Upper lobe of left lung (tissue), 4 donors: Measurements from ENCODE around the gene SPINK2.

Experiments
- EP300 ChIP-seq, 4 donors: sonication (generic); formaldehyde crosslinking; IDR thresholded peaks; one replicate each; pipeline ENCODE4 v1.5.1; 2017; ENCODE audit warnings: antibody characterized with exemption in 4 of 4, control low read depth in 2 of 4
- POLR2A ChIP-seq, 4 donors: fragments of 450-650 bp; IDR thresholded peaks; one replicate each; pipeline ENCODE4 v1.5.1; 2016 to 2017; ENCODE audit warnings: antibody characterized with exemption in 4 of 4, mild to moderate bottlenecking in 2 of 4
- POLR2AphosphoS5 ChIP-seq, 2 donors: sonication (generic); formaldehyde crosslinking; IDR thresholded peaks; one replicate each; pipeline ENCODE4 v1.5.1; 2017; ENCODE audit warnings: antibody characterized with exemption in 2 of 2
- TF ChIP-seq, protein P1 (sequence below), 6 experiments: fragments of 450-650 bp in 4 of 6; fragments of 200-600 bp in 2 of 6; sonication (generic) in 2 of 6; IDR thresholded peaks; one replicate each; pipeline ENCODE4 v1.5.1; 2016 to 2019; ENCODE audit warnings: antibody characterized with exemption in 6 of 6

DNA sequence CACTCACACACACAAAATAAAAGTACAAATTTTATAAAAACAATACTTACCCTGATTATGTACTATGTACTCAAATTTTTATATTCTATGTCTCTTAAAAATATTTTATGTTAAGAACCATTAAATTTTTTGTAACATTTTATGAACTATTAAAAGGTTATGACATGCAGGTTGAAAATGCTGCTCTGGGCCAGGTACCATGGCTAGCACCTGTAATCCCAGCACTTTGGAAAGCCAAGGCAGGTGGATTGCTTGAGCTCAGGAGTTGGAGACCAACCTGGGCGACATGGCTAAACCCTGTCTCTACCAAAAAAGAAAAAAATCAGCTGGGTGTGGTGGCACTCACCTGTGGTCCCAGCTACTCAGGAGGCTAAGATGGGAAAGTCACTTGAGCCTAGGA is 29.4 kb upstream of the SPINK2 start:
- TF ChIP-seq POLR2A (IDR thresholded peaks at IDR 0.05) (no peak), EP300 (IDR thresholded peaks at IDR 0.05) (no peak), POLR2AphosphoS5 (IDR thresholded peaks at IDR 0.05) (no peak)
- TF ChIP-seq, protein P1, sequence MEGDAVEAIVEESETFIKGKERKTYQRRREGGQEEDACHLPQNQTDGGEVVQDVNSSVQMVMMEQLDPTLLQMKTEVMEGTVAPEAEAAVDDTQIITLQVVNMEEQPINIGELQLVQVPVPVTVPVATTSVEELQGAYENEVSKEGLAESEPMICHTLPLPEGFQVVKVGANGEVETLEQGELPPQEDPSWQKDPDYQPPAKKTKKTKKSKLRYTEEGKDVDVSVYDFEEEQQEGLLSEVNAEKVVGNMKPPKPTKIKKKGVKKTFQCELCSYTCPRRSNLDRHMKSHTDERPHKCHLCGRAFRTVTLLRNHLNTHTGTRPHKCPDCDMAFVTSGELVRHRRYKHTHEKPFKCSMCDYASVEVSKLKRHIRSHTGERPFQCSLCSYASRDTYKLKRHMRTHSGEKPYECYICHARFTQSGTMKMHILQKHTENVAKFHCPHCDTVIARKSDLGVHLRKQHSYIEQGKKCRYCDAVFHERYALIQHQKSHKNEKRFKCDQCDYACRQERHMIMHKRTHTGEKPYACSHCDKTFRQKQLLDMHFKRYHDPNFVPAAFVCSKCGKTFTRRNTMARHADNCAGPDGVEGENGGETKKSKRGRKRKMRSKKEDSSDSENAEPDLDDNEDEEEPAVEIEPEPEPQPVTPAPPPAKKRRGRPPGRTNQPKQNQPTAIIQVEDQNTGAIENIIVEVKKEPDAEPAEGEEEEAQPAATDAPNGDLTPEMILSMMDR (IDR thresholded peaks at IDR 0.05) = no peak
